B cell (primary cell): ENCODE results near the gene SEMA6D.
"Not testable (repeated sequence)": the region's sequence is repeated elsewhere in the genome, so short reads cannot be mapped to it uniquely, and the experiment has no call there.

Experiments used
- EZH2 ChIP-seq: IDR thresholded peaks from 2 replicates; pipeline ENCODE4 v1.6.1; 2012; ENCODE audit warnings: borderline replicate concordance, low read depth, mild to moderate bottlenecking, moderate library complexity, low read length; ENCODE audit not compliant: insufficient read depth, poor library complexity, severe bottlenecking
- TF ChIP-seq, protein P1 (sequence below): fragments of 200-600 bp; IDR thresholded peaks from one replicate; pipeline ENCODE4 v1.8.0; 2022; ENCODE audit warnings: antibody characterized with exemption, mild to moderate bottlenecking

DNA sequence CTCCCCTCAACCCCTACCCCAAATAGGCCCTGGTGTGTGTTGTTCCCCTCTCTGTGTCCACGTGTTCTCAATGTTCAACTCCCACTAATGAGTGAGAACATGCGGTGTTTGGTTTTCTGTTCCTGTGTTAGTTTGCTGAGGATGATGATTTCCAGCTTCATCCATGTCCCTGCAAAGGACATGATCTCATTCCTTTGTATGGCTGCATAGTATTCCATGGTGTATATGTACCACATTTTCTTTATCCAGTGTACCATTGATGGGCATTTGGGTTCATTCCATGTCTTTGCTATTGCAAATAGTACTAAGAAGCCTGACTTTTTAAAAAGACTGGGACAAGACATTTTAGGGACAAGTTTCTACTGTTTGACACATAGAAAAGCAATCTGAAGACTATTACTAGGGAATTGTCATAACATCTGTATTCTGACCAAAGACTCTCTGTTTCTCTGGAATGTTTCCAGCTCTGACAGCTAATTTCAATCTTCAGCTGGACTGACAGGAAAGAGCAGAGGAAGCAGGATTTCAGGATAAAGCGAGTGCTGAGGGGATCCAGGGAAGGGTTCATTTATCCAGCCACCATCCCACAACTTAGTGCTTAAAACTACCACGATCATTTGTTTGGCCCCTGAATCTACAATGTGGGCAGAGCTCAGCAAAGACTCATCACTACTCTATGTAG, 21.0 kb downstream of the SEMA6D start:
- TF ChIP-seq, protein P1, sequence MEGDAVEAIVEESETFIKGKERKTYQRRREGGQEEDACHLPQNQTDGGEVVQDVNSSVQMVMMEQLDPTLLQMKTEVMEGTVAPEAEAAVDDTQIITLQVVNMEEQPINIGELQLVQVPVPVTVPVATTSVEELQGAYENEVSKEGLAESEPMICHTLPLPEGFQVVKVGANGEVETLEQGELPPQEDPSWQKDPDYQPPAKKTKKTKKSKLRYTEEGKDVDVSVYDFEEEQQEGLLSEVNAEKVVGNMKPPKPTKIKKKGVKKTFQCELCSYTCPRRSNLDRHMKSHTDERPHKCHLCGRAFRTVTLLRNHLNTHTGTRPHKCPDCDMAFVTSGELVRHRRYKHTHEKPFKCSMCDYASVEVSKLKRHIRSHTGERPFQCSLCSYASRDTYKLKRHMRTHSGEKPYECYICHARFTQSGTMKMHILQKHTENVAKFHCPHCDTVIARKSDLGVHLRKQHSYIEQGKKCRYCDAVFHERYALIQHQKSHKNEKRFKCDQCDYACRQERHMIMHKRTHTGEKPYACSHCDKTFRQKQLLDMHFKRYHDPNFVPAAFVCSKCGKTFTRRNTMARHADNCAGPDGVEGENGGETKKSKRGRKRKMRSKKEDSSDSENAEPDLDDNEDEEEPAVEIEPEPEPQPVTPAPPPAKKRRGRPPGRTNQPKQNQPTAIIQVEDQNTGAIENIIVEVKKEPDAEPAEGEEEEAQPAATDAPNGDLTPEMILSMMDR, result not testable (repeated sequence)
- not testable (repeated sequence) for TF ChIP-seq EZH2
